Panc1 (cell line): Measurements from ENCODE around the gene CDX1. TPM values are rescaled to one million over a fixed set of nuclear protein-coding genes. Genes with fewer than 3 reads are reported as not detected.

Experiments used
- ATAC-seq: fragments of 200-7000 bp; cut with Tn5 transposase; 2 replicates; pipeline ENCODE4 v1.9.1; 2020; ENCODE audit warnings: mild to moderate bottlenecking, moderate library complexity
- BruUV-seq: library from RNA; stranded (reverse); fragments of 400-500 nt; replicated peaks from 2 replicates; lab custom pipeline; 2021; lab: Mats Ljungman, UMichigan
- CTCF ChIA-PET: fragments of 300-600 bp; sonication (Branson Sonifier 250); formaldehyde crosslinking; loops from one replicate; lab custom pipeline; 2022; ENCODE audit warnings: antibody characterized with exemption; lab: Charles Lee
- POLR2A ChIA-PET: fragments of 300-600 bp; sonication (Branson Sonifier 250); formaldehyde crosslinking; loops from one replicate; lab custom pipeline; 2022; ENCODE audit warnings: antibody characterized with exemption; lab: Charles Lee
- DNase-seq: peaks from one replicate; pipeline ENCODE4 v3.0.0-alpha.2; 2010; ENCODE audit warnings: low read depth, low spot score
- H3K27ac ChIP-seq: 2 replicates; pipeline ENCODE4 v1.5.1; 2011; ENCODE audit warnings: mild to moderate bottlenecking, low read length, inconsistent platforms
- H3K27me3 ChIP-seq: fragments of 200-500 bp; sonication (Bioruptor generic); 2 replicates; pipeline ENCODE4 v1.6.0; 2014; ENCODE audit warnings: low read length, inconsistent platforms; ENCODE audit not compliant: control insufficient read depth, insufficient read depth
- H3K36me3 ChIP-seq: fragments of 200-500 bp; sonication (Bioruptor generic); 2 replicates; pipeline ENCODE4 v1.5.1; 2014; ENCODE audit warnings: inconsistent platforms, mild to moderate bottlenecking, low read length, moderate library complexity; ENCODE audit not compliant: control insufficient read depth, insufficient read depth
- H3K4me1 ChIP-seq: 2 replicates; pipeline ENCODE4 v1.5.1; 2011; ENCODE audit warnings: inconsistent platforms, mild to moderate bottlenecking, low read length, moderate library complexity; ENCODE audit not compliant: control insufficient read depth, insufficient read depth
- H3K4me3 ChIP-seq, 2 experiments: 2 replicates each; pipeline ENCODE4 v1.5.1; 2011 to 2012; ENCODE audit warnings: low read depth in 2 of 2, low read length in 2 of 2, mild to moderate bottlenecking in 2 of 2, inconsistent platforms in 1 of 2, moderate library complexity in 1 of 2
- H3K9me3 ChIP-seq: fragments of 200-500 bp; sonication (Bioruptor generic); 2 replicates; pipeline ENCODE4 v1.5.1; 2014; ENCODE audit warnings: low read depth, mild to moderate bottlenecking, inconsistent platforms, low read length, moderate library complexity; ENCODE audit not compliant: control insufficient read depth, insufficient read depth
- CTCF ChIP-seq: fragments of 450-650 bp; IDR thresholded peaks from 2 replicates; pipeline ENCODE4 v1.5.1; 2017; ENCODE audit warnings: mild to moderate bottlenecking
- POLR2AphosphoS5 ChIP-seq: IDR thresholded peaks from 2 replicates; pipeline ENCODE4 v1.6.1; 2012; ENCODE audit warnings: mild to moderate bottlenecking, low read depth, low read length, moderate library complexity
- REST ChIP-seq, 2 experiments: IDR thresholded peaks; 2 replicates each; pipeline ENCODE4 v1.6.1; 2011 to 2012; ENCODE audit warnings: low read depth in 2 of 2, control low read depth in 1 of 2, low read length in 1 of 2, mild to moderate bottlenecking in 1 of 2, moderate library complexity in 1 of 2; ENCODE audit not compliant: insufficient read depth in 1 of 2
- SIN3A ChIP-seq: IDR thresholded peaks from 2 replicates; pipeline ENCODE4 v1.6.1; 2012; ENCODE audit warnings: low read depth, mild to moderate bottlenecking, low read length, moderate library complexity, borderline replicate concordance; ENCODE audit not compliant: insufficient read depth
- TCF7L2 ChIP-seq: IDR thresholded peaks from 2 replicates; pipeline ENCODE4 v1.6.1; 2011; ENCODE audit warnings: mild to moderate bottlenecking, low read depth, low read length, inconsistent platforms
- in situ Hi-C: cut with HindIII; loops from 2 replicates; pipeline ENCODE4 v1.10.0; 2016; ENCODE audit warnings: low sequenced_read_pairs, low pct_unique_long_range_greater_than_20kb
- intact Hi-C: fragments of 100-400 bp; cut with micrococcal nuclease; formaldehyde crosslinking; loops from one replicate; pipeline ENCODE4 v1.10.0; 2022; ENCODE audit not compliant: unreplicated experiment
- total RNA-seq: library from RNA; stranded (reverse); gene quantifications from one replicate; pipeline ENCODE4 v1.2.1, GENCODE V29; 2021; ENCODE audit not compliant: unreplicated experiment

Gene CDX1
- total RNA-seq, 1 experiment from 2014 or later: not detected

GRCh38 chr5:150136305-150137167 lies 30.0 kb upstream of the CDX1 start:
- Histone ChIP-seq H3K27me3 (no peaks in the 10 kb centered on the region), H3K4me3 (no peak overlapping the region), H3K27ac (no peak overlapping the region), H3K36me3 (no peaks in the 10 kb centered on the region), H3K4me1 (peaks cover 18% of the 10 kb centered on the region), H3K9me3 (no peaks in the 10 kb centered on the region)
- ATAC-seq (no peak), DNase-seq (no peak)
- in situ Hi-C loops: no loop called here
- POLR2A ChIA-PET: interaction anchor here (0.9 kb wide), 1 partner anchor 216 kb away, joined by 3 read pairs; no protein-coding TSS in a partner anchor
- BruUV-seq: no TSS peak
- CTCF ChIA-PET: interaction anchor here (0.9 kb wide), 1 partner anchor 300 kb away, joined by 3 read pairs; no protein-coding TSS in a partner anchor
- no peak for TF ChIP-seq CTCF
- TF ChIP-seq TCF7L2: no peak
- no peak for TF ChIP-seq SIN3A
- TF ChIP-seq POLR2AphosphoS5: no peak
- no peak for TF ChIP-seq REST (IDR thresholded peaks at IDR 0.05; ENCODE audit: insufficient read depth in 1 of 2, low read depth in 2 of 2, low read length in 1 of 2)
- intact Hi-C loops: no loop called here

- Histone ChIP-seq H3K36me3 (no peaks in the 10 kb centered on the region), H3K27me3 (no peaks in the 10 kb centered on the region), H3K4me1 (peaks cover 24% of the 10 kb centered on the region), H3K9me3 (no peaks in the 10 kb centered on the region), H3K4me3 (no peak overlapping the region), H3K27ac (no peak overlapping the region)
- BruUV-seq: no TSS peak
- TF ChIP-seq SIN3A (no peak), REST (IDR thresholded peaks at IDR 0.05; ENCODE audit: insufficient read depth in 1 of 2, low read depth in 2 of 2, low read length in 1 of 2) (no peak), CTCF (no peak), TCF7L2 (no peak), POLR2AphosphoS5 (no peak)
- POLR2A ChIA-PET: no interaction called here
- intact Hi-C loops: no loop called here
- no peak for DNase-seq
- no peak for ATAC-seq
- CTCF ChIA-PET: interaction anchor here (0.9 kb wide), 1 partner anchor 299 kb away, joined by 3 read pairs; no protein-coding TSS in a partner anchor
- in situ Hi-C loops: no loop called here
Observed at GRCh38 chr5:150137168-150137957, 29.2 kb upstream of the CDX1 start.
